ENCODE results near the gene DIS3L2.

DIS3L2 gene

DNA sequence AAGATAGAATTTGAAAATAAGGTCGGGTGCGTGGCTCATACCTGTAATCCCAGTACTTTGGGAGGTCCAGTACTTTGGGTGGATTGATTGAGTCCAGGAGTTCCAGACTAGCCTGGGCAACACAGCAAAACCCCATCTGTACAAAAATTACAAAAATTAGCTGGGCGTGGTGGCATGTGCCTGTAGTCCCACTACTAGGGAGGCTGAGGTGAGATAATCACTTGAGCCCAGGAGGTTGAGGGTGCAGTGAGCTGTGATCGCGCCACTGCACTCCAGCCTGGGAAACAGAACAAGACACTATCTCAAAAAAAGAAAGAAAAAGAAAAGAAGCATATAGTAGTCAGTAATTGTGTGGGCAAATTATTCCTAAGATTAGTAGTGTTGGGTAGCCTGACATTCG, 222.8 kb downstream of the DIS3L2 start:
- DNase-seq (ENCODE audit: low spot score), result no peak

DNA sequence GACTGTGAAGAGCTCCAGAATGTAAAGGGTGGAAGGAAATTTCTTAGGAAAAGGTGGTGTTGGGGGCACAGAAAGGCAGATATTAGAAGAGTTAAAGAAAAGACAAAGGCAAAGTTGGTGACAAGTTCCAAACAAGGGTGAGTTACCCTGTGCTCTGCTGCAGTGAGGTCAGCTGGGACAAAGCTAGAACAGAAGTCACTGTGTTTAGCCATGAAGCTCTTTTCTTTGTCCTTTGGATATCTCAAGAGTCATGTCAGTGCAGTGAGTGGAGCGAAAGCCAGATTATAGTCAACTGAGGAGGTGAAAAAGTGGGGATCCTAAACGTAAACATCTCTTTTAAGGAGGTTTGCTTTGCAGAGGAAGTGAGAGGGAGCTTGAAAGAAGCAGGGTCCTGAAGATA, 229.3 kb downstream of the DIS3L2 start:
- no peak for DNase-seq (ENCODE audit: low spot score)

DNA sequence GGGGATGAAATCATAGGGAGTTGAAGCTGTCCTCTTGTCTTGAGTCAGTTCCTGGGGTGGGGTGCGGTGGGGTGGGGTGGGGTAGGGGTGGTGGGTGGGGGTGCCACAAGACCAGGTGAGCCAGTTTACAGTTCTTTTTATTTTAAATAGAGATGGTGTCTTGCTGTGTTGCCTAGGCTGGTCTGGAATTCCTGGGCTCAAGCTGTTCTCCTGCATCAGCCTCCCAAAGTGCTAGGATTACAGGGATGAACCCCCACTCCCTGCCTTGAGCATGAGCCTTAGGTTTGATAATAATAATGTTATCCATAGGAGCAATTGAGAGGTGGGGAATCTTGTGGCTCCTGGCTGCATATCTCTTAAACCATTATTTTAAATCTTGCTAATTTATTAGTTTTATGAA, 234.0 kb downstream of the DIS3L2 start:
- no peak for DNase-seq (ENCODE audit: low spot score)

DNA sequence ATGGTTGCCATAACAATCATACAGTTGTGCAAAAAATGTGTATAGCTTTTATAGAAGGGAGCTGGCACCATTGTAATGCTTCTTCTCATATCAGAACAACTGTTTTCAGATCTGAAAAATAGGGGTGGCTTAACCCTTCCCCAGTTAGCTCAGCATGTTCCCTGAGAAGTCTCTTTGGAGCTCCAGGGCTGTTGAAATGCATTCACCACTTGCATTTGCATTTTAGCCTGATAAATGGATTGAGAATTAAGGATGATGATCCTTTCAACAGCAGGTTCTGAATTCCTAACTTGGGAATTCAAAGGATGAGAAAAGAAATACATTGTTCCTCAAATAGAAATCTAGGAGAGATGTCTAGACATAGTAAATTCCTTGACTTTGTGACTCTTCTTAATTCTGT, 235.3 kb downstream of the DIS3L2 start:
- no peak for DNase-seq (ENCODE audit: low spot score)

DNA sequence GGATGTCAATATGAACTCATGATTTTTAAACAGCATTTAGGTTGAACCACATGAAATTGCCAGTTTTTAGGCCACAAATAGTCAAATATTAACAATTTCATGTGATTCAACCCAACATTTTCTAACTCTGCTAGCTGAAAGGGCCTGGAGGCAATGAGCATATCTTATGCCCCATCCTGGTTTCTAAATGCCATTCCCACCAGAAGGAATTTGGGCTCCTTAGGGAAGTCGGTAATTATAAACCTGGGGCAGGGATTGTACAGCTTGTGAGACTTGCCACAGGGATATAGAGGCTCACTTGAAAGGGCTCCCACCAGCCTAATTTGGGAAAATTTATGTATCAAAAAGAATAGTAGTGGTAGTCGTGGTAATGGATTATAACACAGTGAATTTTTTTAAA, 238.7 kb downstream of the DIS3L2 start:
- DNase-seq (ENCODE audit: low spot score), result no peak

DNA sequence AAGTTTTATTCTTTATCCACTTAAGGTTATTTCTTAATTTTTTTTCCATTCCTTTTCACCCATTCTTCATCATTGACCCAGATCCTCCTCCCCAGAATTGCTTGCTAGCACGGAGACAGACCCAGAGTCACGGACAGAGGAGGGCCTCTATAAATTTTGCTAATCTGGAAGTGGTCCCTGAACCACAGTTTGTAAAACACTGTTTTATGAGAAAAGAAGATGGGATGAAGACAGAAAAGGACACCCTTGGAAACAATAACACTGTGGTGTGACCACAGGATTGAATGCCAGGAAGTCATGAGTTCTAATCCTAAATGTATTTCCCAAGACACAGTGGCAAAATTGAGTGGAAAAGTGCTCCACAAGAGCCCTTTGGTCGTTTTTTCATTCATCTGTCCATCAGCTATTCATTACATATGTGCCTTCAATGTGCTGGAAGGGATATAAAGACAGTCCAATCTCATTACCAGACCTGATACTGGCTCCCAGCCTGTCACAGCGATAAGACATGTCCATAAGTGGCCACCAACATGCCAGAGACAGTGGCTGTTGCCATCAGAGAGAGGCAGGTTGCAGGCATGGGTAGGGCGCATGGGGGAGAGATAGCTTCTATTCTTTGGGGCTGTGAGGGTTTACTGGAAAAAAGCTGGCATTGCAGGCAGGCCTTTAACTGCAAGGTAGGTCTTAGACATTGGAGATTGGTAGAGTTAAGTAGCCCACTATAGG, 241.8 kb downstream of the DIS3L2 start:
- DNase-seq (ENCODE audit: low spot score), result no peak

DNA sequence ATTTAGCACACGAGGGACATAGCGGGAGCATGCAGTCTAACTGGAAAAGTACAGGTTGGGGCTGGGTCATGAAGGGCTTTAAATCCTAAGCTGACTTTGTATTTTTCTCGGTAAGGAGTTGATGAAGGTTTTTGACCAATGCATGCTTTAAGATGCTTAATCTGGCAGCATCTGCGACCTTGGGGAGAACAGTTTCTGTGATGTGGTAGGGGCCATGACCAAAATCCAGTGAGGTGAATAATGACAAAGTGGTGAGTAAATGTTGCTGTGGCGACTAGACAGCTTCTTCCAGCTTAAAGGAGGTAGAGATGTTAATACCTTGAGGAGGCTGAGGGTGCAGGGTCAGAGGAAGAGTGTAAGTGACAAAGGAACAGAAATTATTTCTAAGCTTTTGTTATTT, 242.4 kb downstream of the DIS3L2 start:
- no peak for DNase-seq (ENCODE audit: low spot score)

DNA sequence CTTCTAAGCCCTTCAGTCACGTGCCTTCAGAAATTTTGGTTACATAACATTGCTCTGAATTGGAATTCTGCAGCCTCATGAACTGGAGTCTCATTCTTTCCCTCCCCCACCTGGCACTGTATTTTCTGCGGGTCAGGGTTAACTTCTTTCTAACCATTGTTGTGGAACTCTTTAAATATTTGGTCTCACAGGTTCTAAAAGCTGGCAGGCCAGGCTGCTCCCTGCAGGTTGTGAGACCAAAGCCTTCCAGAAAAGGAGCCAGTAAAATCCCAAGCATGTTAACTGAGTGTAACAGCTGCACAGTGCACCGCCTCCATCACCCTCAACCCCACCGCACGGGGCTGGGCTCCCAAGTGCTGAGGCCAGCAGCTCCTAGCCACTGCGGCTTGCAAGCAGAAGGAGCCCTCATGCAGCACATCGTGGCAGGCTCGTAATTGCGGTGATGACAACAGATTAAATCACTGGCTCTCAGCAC, 243.0 kb downstream of the DIS3L2 start:
- DNase-seq (ENCODE audit: low spot score), result no peak

DNA sequence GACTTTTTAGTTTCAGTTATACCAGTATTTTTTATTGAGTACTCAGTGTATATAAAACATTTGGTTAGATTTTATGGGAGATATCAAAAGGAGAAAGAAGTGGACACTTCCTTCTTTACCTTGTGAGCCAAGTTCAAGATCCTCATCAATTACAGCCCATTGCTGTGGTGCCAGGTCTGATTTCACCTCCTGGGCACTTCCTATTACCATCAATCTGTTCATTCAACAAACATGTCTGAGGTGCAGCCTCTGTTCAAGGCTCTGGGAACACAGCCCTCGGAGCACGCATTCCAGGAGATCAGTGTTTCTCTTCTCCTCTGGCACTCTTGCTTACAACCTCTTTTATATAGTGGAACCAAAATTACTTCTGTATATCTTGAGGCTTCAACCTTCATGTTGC, 245.7 kb downstream of the DIS3L2 start:
- DNase-seq (ENCODE audit: low spot score), result no peak

DNA sequence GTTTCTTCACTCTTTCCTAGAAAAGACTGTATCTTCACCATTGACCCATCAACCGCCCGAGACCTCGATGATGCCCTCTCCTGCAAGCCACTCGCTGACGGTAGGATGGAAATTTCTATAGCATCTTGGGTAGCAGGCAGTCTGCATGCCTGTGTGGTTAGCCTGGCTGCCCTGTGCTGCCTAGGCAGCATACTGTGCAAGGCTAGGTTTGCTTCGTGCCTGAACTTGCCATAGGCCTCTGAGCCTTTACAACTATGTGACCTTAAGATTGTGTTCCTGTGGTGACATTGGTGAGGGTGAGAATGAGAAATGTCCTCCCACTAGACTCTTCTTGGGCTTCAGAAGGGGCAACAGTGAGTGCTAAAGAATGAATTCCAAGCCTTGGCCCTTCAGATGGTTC, 248.8 kb downstream of the DIS3L2 start:
- DNase-seq (ENCODE audit: low spot score), result no peak

DNA sequence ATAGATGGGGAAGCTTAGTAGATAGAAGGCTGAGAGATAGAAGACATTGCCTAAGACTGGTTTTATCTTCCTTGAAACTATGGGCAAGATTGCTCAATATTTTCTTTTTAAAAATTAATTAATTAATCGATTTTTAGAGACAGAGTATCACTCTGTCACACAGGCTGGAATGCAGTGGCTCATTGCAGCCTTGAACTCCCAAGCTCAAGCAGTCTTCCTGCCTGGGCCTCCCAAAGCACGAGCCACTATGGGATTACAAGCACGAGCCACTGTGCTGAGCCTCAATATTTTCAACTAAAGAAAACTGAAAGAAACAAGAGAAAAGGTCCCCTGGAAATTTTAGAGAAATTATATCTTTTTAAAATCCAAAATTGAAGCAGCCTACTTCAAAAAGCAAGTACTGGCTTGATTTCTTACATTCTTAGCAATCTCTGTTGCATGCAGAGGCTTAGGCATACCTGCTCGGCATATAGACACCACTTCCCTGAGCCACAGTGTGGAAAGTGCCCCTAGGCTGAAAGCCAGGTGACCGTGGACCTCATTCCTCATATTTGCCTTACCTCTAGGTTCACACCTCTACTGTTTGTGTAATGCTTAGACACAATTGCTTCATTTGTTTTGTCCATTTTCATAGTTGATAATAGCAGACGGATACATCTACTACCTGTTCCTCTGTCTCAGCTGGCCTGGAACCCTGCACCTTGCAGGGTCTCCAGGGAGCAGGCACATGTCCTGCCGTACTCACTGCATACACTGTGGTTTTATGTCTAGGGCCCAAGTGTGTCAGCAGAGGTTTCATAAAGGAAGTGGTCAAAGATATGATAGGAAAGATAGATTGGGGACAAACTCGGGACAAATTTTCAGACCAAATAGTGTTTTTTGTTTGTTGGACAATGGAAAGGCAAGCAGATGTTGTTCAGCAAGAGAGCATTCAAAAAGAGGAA, 250.5 kb downstream of the DIS3L2 start:
- DNase-seq (ENCODE audit: low spot score), result no peak

DNA sequence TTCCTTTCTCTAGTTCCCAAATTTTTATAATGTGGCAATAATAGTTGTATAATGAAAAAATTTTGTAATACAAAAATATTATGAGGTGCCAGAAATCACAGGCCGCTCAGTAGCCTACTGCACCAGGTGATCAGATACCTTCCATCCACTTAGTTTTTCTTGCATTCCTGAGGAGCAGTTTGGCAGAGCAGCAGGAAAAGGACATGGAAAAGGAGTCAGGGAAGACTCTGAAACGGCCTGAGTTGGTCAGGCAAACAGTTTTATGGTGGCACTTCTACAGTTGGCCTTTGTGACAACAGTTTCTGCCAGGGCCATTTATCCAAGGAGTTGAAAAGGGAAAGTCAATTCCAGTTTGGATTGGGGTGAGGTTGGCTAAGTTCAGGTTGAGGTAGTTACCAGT, 251.7 kb downstream of the DIS3L2 start:
- DNase-seq (ENCODE audit: low spot score), result no peak

DNA sequence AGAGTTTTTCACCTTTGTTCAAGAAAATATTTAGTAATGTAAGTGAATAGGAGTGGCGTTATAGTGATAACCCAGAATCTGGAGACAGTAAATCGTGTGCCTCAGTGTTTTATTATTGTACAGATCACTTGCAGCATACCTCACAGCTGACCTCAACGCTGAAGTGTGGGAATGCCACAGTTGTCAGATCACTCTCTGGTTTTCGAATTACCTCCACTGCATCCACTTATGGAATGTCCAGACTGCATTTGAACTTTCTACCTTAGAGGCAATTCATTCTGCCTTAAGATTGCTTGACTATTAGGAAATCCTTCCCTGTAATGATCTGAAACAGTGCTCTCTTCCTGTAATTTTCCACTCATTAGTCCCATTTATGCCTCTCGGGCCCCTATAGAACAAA, 252.5 kb downstream of the DIS3L2 start:
- no peak for DNase-seq (ENCODE audit: low spot score)

DNA sequence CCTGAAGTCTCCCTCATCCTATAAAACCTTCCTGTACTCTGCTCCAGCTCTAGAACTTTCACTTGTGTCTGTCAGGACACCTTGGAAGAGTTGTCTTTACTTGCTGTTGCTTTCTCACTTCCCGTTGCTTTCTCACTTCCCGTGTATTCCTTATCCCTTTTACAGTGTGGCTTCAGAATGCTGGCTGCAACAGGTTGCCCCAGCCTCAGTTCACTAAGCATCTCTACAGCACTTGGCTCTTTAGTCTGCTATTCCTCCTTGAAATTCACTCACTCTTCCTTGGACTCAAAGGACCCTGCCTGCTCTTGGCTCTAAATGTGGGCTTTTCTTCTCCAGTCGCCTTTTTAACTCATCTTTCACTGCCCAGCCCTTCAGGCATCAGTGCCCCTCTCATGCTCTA, 254.5 kb downstream of the DIS3L2 start:
- no peak for DNase-seq (ENCODE audit: low spot score)

DNA sequence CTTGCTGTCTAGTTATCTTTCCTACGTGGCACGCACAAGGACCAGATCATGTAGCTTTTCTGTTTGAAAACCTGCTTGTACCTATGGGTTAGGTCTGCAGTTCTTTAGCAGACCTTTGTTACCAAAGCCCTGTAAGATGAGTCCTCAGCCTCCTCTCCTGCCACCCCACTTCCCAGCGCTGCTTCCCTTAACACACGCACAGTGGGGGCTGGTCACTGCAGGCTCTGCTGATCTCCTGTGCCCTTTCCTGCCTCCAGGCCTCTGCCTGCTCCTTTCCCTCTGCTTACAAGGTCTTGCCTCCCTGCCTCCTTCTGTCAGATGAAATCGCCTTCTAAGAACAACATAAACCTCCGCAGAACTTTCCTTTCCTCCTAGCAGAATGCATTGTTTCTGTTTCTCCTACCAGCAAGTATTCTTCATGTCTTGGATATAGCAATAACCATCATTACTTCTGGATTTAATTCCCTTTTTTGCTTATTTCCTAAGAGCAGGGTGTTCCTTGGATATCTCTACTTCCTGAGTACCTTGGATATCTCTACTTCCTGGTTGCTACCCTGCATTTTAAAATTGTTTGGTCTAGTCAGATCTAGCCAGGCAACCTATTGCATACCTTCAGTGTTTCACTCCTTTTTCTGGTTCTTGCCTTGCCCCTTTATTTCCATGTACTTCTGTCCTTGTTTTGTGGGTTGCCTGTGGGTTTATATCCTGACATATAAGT, 257.4 kb downstream of the DIS3L2 start:
- no peak for DNase-seq (ENCODE audit: low spot score)

DNA sequence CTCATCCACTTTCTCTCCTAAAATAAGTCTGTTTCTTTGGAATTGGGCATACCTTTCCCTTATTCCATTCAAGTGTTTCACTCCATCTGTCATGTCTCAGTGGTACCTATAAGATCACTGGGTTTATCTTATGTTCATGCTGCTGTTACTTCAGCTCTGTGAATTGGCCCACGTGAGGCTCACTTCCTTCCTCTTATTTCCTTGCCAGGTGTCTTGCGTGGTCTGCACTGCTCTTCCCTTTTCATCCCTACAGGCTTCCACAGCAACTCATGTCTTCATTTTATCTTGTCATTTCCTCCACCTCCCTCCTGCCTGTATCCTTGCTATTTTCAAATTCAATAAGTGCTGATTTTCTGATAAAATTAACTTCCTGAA, 258.0 kb downstream of the DIS3L2 start:
- DNase-seq (ENCODE audit: low spot score), result no peak

DNA sequence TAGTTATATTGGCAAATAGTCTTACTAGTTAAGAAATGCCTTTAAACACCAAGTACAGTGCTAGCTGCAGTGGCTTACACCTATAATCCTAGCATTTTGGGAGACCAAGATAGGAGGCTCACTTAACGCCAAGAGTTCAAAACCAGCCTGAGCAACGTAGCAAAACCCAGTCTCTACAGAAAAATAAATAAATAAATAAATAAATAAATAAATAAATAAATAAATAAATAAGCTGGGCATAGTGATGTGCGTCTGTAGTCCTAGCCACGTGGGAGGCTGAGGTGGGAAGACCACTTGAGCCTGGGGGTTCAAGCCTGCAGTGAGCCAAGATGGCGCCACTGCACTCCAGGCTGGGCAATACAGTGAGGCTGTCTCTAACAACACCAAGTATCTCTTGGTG, 258.4 kb downstream of the DIS3L2 start:
- no peak for DNase-seq (ENCODE audit: low spot score)

DNA sequence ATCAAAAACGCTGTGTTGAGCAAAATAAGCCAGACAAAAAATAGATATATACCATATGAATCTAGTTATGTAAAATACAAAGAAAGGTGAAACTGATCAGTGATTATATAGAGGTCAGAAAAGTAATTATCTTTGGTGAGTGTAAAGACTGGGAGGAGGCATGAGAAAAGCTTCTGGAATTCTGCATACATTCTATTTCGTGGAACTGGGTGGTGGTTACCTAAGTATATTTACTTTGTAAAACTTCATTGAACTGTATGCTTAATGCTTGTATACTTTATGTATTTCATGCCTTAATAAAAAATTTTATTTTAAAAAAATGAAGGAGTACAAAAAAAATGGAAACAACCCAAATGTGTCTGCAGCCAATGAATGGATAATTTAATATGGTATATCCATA, 263.9 kb downstream of the DIS3L2 start:
- no peak for DNase-seq (ENCODE audit: low spot score)

DNA sequence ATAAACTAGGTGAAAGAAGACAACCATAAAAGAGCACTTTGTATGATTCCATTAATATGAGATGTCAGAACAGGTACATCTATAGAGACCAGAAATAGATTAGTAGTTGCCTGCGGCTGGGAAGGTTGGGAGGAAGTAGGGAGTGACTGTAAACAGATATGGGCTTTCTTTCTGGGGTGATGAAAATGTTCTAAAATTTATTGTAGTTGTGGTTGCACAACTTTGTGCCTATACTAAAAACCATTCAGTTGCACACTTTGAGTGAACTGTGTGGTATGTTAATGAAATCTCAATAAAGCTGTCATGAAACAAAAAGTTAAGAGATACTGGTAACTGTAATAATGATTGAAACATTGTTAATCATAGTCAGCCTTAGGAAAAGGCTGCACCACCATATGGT, 264.4 kb downstream of the DIS3L2 start:
- DNase-seq (ENCODE audit: low spot score), result no peak

DNA sequence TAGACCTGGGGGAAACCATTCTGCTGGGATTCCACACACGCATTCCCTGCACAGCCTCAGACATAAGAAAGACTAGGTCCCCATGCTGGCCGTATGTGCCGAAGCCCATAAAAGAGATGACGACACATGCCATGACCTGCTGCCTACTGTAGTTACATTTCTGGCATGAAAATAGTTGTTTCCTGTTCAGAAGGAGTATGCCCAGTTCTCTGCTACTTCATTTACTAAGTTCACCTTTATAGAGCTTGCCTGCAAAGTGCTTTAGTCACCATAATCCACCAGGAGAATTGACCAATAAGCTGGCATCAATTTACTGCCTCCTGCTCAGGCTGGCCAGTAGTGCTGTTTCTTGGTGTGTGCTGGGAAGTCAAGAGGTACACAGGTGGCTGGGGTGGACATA, 266.8 kb downstream of the DIS3L2 start:
- no peak for DNase-seq (ENCODE audit: low spot score)

DNA sequence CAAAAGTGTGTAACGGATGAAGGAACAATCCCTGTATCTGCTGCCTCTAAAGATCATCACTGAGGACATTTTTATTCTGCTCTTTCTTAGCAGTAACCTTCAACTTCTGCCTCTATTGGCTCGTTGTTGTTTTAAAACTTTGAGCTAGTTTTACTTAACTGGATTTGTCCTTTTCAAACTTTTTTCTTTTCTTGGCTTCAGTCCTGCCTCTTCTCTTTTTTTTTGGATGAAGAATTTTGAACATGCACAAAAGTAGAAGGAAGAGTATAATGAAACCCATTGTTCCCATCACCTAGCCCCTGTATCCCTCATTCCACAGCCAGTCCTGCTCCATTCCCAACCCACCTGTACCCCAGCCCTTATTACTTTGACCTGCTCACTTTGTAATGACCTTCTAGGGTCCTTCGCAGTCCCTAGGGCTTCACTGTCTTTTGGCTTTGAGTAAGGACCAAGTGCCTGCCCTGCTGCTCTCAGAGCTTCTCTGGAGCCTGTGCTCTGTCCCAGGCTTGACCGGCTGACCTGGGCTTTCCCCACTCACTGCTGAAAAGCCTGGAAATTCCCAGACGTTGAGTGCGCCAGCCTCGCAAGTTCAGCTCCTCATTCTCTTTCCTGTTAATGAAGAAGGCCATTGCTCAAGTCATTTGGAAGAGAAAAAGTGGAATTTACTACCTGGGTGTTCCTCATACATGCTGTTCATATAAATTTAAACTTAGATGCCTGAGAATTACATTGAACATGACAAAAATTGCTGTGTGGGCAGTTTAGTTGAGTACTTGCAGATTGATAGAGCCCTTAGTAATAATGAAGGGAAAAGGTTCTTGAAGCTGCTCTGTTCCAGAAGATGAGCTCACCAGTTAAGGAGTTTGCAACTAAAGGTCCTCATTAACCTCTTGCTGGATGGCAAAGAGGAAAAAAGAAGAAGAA, 267.7 kb downstream of the DIS3L2 start:
- no peak for DNase-seq (ENCODE audit: low spot score)

DNA sequence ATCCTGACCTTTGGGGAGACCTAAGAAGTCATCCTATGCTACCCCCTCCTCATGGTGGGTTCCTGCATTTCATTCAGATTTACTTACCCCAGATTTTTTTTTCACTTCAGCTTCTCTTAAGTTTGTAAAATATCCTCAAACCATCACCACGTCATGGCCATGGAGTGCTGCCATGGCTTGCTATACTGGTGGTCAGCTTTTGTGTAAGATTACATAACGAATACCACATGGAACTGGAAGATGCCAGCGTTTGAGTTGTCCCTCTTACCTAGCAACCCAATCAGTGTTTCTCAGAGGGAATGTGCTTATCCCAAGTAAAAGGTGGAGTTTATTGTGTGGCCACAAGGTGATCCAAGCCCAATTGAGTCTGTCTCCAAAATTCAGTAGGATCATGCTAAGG, 268.4 kb downstream of the DIS3L2 start:
- DNase-seq (ENCODE audit: low spot score), result no peak

Measured in hepatic stellate cell (primary cell).